GM23248 (cell line): ENCODE measurements around the gene NDP.

Source experiments
- EZH2 ChIP-seq: fragments of 200-600 bp; sonication (generic); IDR thresholded peaks from 2 replicates; pipeline ENCODE4 v1.6.1; 2018; ENCODE audit warnings: antibody characterized with exemption, mild to moderate bottlenecking; ENCODE audit not compliant: insufficient read depth, poor library complexity, severe bottlenecking
- EZH2phosphoT487 ChIP-seq: fragments of 200-600 bp; sonication (generic); IDR thresholded peaks from 2 replicates; pipeline ENCODE4 v1.6.1; 2018; ENCODE audit warnings: antibody characterized with exemption, moderate library complexity, mild to moderate bottlenecking, low read depth; ENCODE audit not compliant: insufficient read depth

GRCh38 chrX:43998374-43998773 lies 25.2 kb upstream of the NDP start:
- TF ChIP-seq EZH2 (no peak), EZH2phosphoT487 (no peak)
